Lung (tissue), 12 donors: Measurements from ENCODE around the gene ASPG. TPM values are rescaled to one million over a fixed set of nuclear protein-coding genes. Genes with fewer than 3 reads are reported as not detected.

Experiments
- ATAC-seq: fragments of 200-7000 bp; cut with Tn5 transposase; one replicate; pipeline ENCODE4 v1.9.1; 2020; ENCODE audit warnings: moderate number of reproducible peaks; ENCODE audit not compliant: insufficient read depth, low FRiP score
- DNase-seq, 3 donors: peaks; one replicate each; pipeline ENCODE4 v3.0.0-alpha.2; 2013 to 2017
- H3K27ac ChIP-seq, 2 donors: one replicate each; pipeline ENCODE4 v1.5.1; 2013; ENCODE audit warnings: mild to moderate bottlenecking in 2 of 2, moderate library complexity in 2 of 2, control low read depth in 1 of 2, inconsistent platforms in 1 of 2, low read depth in 1 of 2, low read length in 1 of 2
- H3K27me3 ChIP-seq, 3 donors: one replicate each; pipeline ENCODE4 v1.5.1; 2013; ENCODE audit warnings: low read length in 2 of 3; ENCODE audit not compliant: control insufficient read depth in 3 of 3, insufficient read depth in 3 of 3
- H3K36me3 ChIP-seq, 4 donors: one replicate each; pipeline ENCODE4 v1.5.1; 2013; ENCODE audit warnings: low read length in 4 of 4, mild to moderate bottlenecking in 1 of 4, moderate library complexity in 1 of 4; ENCODE audit not compliant: control insufficient read depth in 4 of 4, insufficient read depth in 4 of 4
- H3K4me1 ChIP-seq, 5 donors: one replicate each; pipeline ENCODE4 v1.5.1; 2013; ENCODE audit warnings: low read length in 5 of 5, mild to moderate bottlenecking in 2 of 5, moderate library complexity in 1 of 5; ENCODE audit not compliant: control insufficient read depth in 5 of 5, insufficient read depth in 5 of 5
- H3K4me3 ChIP-seq: one replicate; pipeline ENCODE4 v1.5.1; 2013; ENCODE audit warnings: mild to moderate bottlenecking, control low read depth, moderate library complexity
- H3K9ac ChIP-seq, 2 donors: one replicate each; pipeline ENCODE4 v1.5.1; 2013; ENCODE audit warnings: low read length in 2 of 2, control low read depth in 1 of 2; ENCODE audit not compliant: insufficient read depth in 1 of 2
- H3K9me3 ChIP-seq, 4 donors: one replicate each; pipeline ENCODE4 v1.5.1; 2013; ENCODE audit warnings: low read length in 3 of 4, mild to moderate bottlenecking in 1 of 4, moderate library complexity in 1 of 4; ENCODE audit not compliant: control insufficient read depth in 4 of 4, insufficient read depth in 3 of 4
- WGBS, 2 donors: extraction: QIAGEN DNeasy Blood & Tissue Kit; methylation state at CpG; one replicate each; pipeline ENCODE4 v1.1.7; 2013; 5-methylcytosine and 5-hydroxymethylcytosine counted together
- polyA plus RNA-seq, 2 donors: library from polyadenylated mRNA; stranded (reverse); fragments of 200-250 nt; gene quantifications; one replicate each; pipeline ENCODE4 v1.2.1, GENCODE V29; 2013
- total RNA-seq, 2 donors: library from RNA; depleted of rRNA in 1 of 2; stranded (reverse); fragments of >200 nt in 1 of 2; gene quantifications; one replicate each; pipeline ENCODE4 v1.2.1, GENCODE V29; 2014 to 2021
- TF ChIP-seq, protein P1 (sequence below): IDR thresholded peaks from 2 replicates; pipeline ENCODE4 v1.5.1; 2012; ENCODE audit warnings: mild to moderate bottlenecking; ENCODE audit errors: control extremely low read depth, extremely low read depth
- donor health status: control.
- donor health status: control.
- donor health status: Bipolar disorder and iron deficiency.
- donor health status: healthy.
- donor health status: DM: yes; HTN: yes; CAD: no.

ASPG gene
- total and polyA plus RNA-seq, 4 donors, result 0.73 to 4.7 (median 3.0) TPM

- Histone ChIP-seq H3K27me3 (peaks cover 0 to 3% (median 0%) of the 10 kb centered on the region in 3 donors), H3K4me3 (no peak overlapping the region), H3K9me3 (no peaks in the 10 kb centered on the region), H3K4me1 (peaks cover 0 to 13% (median 0%) of the 10 kb centered on the region in 5 donors), H3K27ac (no peak overlapping the region), H3K36me3 (no peaks in the 10 kb centered on the region), H3K9ac (no peak overlapping the region)
- TF ChIP-seq, protein P1, sequence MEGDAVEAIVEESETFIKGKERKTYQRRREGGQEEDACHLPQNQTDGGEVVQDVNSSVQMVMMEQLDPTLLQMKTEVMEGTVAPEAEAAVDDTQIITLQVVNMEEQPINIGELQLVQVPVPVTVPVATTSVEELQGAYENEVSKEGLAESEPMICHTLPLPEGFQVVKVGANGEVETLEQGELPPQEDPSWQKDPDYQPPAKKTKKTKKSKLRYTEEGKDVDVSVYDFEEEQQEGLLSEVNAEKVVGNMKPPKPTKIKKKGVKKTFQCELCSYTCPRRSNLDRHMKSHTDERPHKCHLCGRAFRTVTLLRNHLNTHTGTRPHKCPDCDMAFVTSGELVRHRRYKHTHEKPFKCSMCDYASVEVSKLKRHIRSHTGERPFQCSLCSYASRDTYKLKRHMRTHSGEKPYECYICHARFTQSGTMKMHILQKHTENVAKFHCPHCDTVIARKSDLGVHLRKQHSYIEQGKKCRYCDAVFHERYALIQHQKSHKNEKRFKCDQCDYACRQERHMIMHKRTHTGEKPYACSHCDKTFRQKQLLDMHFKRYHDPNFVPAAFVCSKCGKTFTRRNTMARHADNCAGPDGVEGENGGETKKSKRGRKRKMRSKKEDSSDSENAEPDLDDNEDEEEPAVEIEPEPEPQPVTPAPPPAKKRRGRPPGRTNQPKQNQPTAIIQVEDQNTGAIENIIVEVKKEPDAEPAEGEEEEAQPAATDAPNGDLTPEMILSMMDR, result no peak
- WGBS, 2 donors, result 49 to 65% methylated on average over 18 of the region's 18 CpGs
- ATAC-seq, result no peak
- peak in 1 of 3 donors; percentile 16 for DNase-seq
Measured at GRCh38 chr14:104110491-104111209, 25.1 kb downstream of the ASPG start.

GRCh38 chr14:104111301-104112112 lies 26.0 kb downstream of the ASPG start:
- 56 to 79% methylated on average over 20 to 21 of the region's 21 CpGs for WGBS, 2 donors
- Histone ChIP-seq H3K4me3 (no peak overlapping the region), H3K27me3 (peaks cover 0 to 8% (median 6%) of the 10 kb centered on the region in 3 donors), H3K36me3 (no peaks in the 10 kb centered on the region), H3K9ac (no peak overlapping the region), H3K27ac (no peak overlapping the region), H3K4me1 (peaks cover 0 to 9% (median 0%) of the 10 kb centered on the region in 5 donors), H3K9me3 (no peaks in the 10 kb centered on the region)
- DNase-seq, result peak in 1 of 3 donors; percentile 13
- TF ChIP-seq, protein P1, result no peak
- no peak for ATAC-seq

DNA sequence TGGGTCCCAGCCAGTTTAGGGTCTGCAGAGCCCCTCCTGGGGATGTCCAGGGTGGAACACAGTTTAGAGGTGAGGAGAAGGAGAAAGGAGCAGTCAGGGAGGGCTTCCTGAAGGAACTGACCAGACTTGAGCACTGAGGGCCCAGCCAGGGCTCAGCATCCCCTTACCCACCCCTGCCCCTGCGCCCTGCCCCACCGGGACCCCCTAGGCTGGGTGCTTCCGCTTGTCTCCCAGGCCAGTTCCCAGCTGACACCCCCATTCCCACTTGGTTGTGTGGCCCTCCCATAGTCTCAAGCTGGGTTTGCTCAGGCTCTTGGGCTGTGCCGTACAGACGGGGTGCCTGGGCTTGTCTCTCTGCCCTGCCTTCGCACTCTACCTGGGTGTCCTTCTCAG lies 26.6 kb downstream of the ASPG start:
- Histone ChIP-seq H3K9ac (no peak overlapping the region), H3K4me3 (no peak overlapping the region), H3K27ac (no peak overlapping the region), H3K27me3 (peaks cover 0 to 8% (median 6%) of the 10 kb centered on the region in 3 donors), H3K36me3 (no peaks in the 10 kb centered on the region), H3K4me1 (peaks cover 0 to 9% (median 0%) of the 10 kb centered on the region in 5 donors), H3K9me3 (no peaks in the 10 kb centered on the region)
- no peak for DNase-seq
- ATAC-seq, result no peak
- WGBS, 2 donors, result 65 to 92% methylated on average over 6 of the region's 6 CpGs
- TF ChIP-seq, protein P1, result no peak
